GM19025 (cell line): Measurements from ENCODE around the gene TUBB.

Experiments
- ATAC-seq: cut with Tn5 transposase; IDR thresholded peaks from one replicate; pipeline ENCODE4 v1.9.1; 2021; ENCODE audit warnings: mild to moderate bottlenecking, low read depth, moderate library complexity; ENCODE audit not compliant: unreplicated experiment

Gene TUBB

GRCh38 chr6:30719791-30720737, at the start of gene TUBB:
TSS of gene TUBB (plus strand) at chr6:30720352. CDS start at chr6:30720507, 155 bp downstream.
- ATAC-seq = peak; percentile 36

GRCh38 chr6:30670760-30671527, 49.2 kb upstream of the TUBB start:
- ATAC-seq = no peak

- no peak for ATAC-seq
Measured at GRCh38 chr6:30672445-30673253, 47.5 kb upstream of the TUBB start, which contains the start of gene DHX16. TSS of gene DHX16 (minus strand) at chr6:30673006. CDS start at chr6:30672841, 165 bp downstream.

GRCh38 chr6:30676660-30677285, 43.4 kb upstream of the TUBB start:
- no peak for ATAC-seq

GRCh38 chr6:30678964-30679726, 41.0 kb upstream of the TUBB start:
- ATAC-seq = no peak

- ATAC-seq = no peak
Measured at GRCh38 chr6:30679765-30680535, 40.2 kb upstream of the TUBB start.

- ATAC-seq = no peak
Measured at GRCh38 chr6:30681766-30682142, 38.4 kb upstream of the TUBB start.

- ATAC-seq = peak; percentile 28
Measured at GRCh38 chr6:30682143-30683117, 37.7 kb upstream of the TUBB start.

GRCh38 chr6:30683183-30683979, 36.8 kb upstream of the TUBB start:
- ATAC-seq = no peak

GRCh38 chr6:30683980-30684338, 36.2 kb upstream of the TUBB start:
- no peak for ATAC-seq

GRCh38 chr6:30684386-30685156, 35.6 kb upstream of the TUBB start:
- ATAC-seq = no peak

GRCh38 chr6:30685157-30686008, 34.8 kb upstream of the TUBB start:
- no peak for ATAC-seq

- ATAC-seq = peak; percentile 17
Measured at GRCh38 chr6:30686009-30686907, 33.9 kb upstream of the TUBB start, which contains the start of gene PPP1R18. TSS of gene PPP1R18 (minus strand) at chr6:30686645. CDS start at chr6:30686018, 627 bp downstream.
